Activated naive CD8-positive, alpha-beta T cell treated with anti-CD3 and anti-CD28 coated beads, Interleukin-2, amount 50 U/mL, for 24 hours (primary cell): ENCODE measurements around the gene SCGB1A1.
"Not testable (repeated sequence)": the region's sequence is repeated elsewhere in the genome, so short reads cannot be mapped to it uniquely, and the experiment has no call there.

ENCODE experiments used
- ATAC-seq: fragments of 150-1000 bp; cut with Tn5 transposase; one replicate; pipeline ENCODE4 v1.10.0; 2021
- DNase-seq: peaks from one replicate; pipeline ENCODE4 v3.0.0; 2021
- H3K27ac Mint-ChIP-seq: one replicate; pipeline ENCODE4 v1.8.0; 2021; ENCODE audit warnings: mild to moderate bottlenecking, mixed read lengths
- H3K27me3 Mint-ChIP-seq: one replicate; pipeline ENCODE4 v1.8.0; 2021; ENCODE audit warnings: mixed read lengths
- H3K36me3 Mint-ChIP-seq: one replicate; pipeline ENCODE4 v1.8.0; 2021; ENCODE audit warnings: low read depth, mixed read lengths
- H3K4me1 Mint-ChIP-seq: one replicate; pipeline ENCODE4 v1.8.0; 2021; ENCODE audit warnings: mixed read lengths
- H3K4me3 Mint-ChIP-seq: one replicate; pipeline ENCODE4 v1.8.0; 2021; ENCODE audit warnings: mild to moderate bottlenecking, moderate library complexity, mixed read lengths
- H3K9me3 Mint-ChIP-seq: one replicate; pipeline ENCODE4 v1.8.0; 2021; ENCODE audit warnings: mixed read lengths

SCGB1A1 gene

GRCh38 chr11:62418733-62419132 lies at the start of gene SCGB1A1:
Gene SCGB1A1, plus strand, starts transcription at chr11:62419033. Its CDS starts 63 bp downstream, at chr11:62419096.
- no peaks in the 10 kb centered on the region for H3K9me3 Mint-ChIP-seq
- no peak within 1 kb of the TSS for H3K27ac Mint-ChIP-seq
- ATAC-seq (no peak), DNase-seq (no peak)
- H3K4me3 Mint-ChIP-seq, result no peak within 1 kb of the TSS
- H3K4me1 Mint-ChIP-seq, result no peaks in the 10 kb centered on the region
- peaks cover 6% of the 10 kb centered on the region for H3K27me3 Mint-ChIP-seq
- no peaks in the 10 kb centered on the region for H3K36me3 Mint-ChIP-seq

- Mint-ChIP-seq H3K27me3 (no peaks in the 10 kb centered on the region), H3K36me3 (no peaks in the 10 kb centered on the region), H3K9me3 (no peaks in the 10 kb centered on the region), H3K27ac (peak overlapping the region; percentile 76), H3K4me1 (peaks cover 13% of the 10 kb centered on the region), H3K4me3 (peak overlapping the region; percentile 55)
- DNase-seq (peak; percentile 52), ATAC-seq (peak; percentile 68)
These were observed 47.9 kb upstream of the SCGB1A1 start for GRCh38 chr11:62370743-62371440.

- Mint-ChIP-seq H3K4me1 (peaks cover 13% of the 10 kb centered on the region), H3K36me3 (no peaks in the 10 kb centered on the region), H3K4me3 (no peak overlapping the region), H3K9me3 (no peaks in the 10 kb centered on the region), H3K27ac (no peak overlapping the region), H3K27me3 (no peaks in the 10 kb centered on the region)
- DNase-seq (no peak), ATAC-seq (peak; percentile 36)
These were observed 46.0 kb upstream of the SCGB1A1 start for GRCh38 chr11:62372871-62373270.

- no peaks in the 10 kb centered on the region for H3K9me3 Mint-ChIP-seq
- DNase-seq (no peak), ATAC-seq (no peak)
- no peak overlapping the region for H3K27ac Mint-ChIP-seq
- H3K36me3 Mint-ChIP-seq, result no peaks in the 10 kb centered on the region
- no peak overlapping the region for H3K4me3 Mint-ChIP-seq
- H3K27me3 Mint-ChIP-seq, result peaks cover 1% of the 10 kb centered on the region
- H3K4me1 Mint-ChIP-seq, result peaks cover 13% of the 10 kb centered on the region
These were observed 45.2 kb upstream of the SCGB1A1 start for GRCh38 chr11:62373464-62374119.

GRCh38 chr11:62374801-62375200 lies 44.0 kb upstream of the SCGB1A1 start:
- no peak for DNase-seq
- H3K27ac Mint-ChIP-seq, result no peak overlapping the region
- ATAC-seq, result no peak
- no peak overlapping the region for H3K4me3 Mint-ChIP-seq
- no peaks in the 10 kb centered on the region for H3K9me3 Mint-ChIP-seq
- H3K27me3 Mint-ChIP-seq, result peaks cover 1% of the 10 kb centered on the region
- peaks cover 13% of the 10 kb centered on the region for H3K4me1 Mint-ChIP-seq
- H3K36me3 Mint-ChIP-seq, result no peaks in the 10 kb centered on the region

- H3K4me3 Mint-ChIP-seq, DNase-seq, H3K9me3 Mint-ChIP-seq, H3K27ac Mint-ChIP-seq, H3K4me1 Mint-ChIP-seq, H3K27me3 Mint-ChIP-seq, H3K36me3 Mint-ChIP-seq, ATAC-seq: not testable (repeated sequence)
These were observed 40.3 kb upstream of the SCGB1A1 start for GRCh38 chr11:62378459-62379063.

- DNase-seq, H3K9me3 Mint-ChIP-seq, ATAC-seq, H3K36me3 Mint-ChIP-seq, H3K27ac Mint-ChIP-seq, H3K27me3 Mint-ChIP-seq, H3K4me1 Mint-ChIP-seq, H3K4me3 Mint-ChIP-seq: not testable (repeated sequence)
These were observed 39.2 kb upstream of the SCGB1A1 start for GRCh38 chr11:62379586-62379985.

GRCh38 chr11:62380821-62381245 lies 38.0 kb upstream of the SCGB1A1 start:
- not testable (repeated sequence) for H3K36me3 Mint-ChIP-seq, H3K27ac Mint-ChIP-seq, H3K9me3 Mint-ChIP-seq, H3K4me3 Mint-ChIP-seq, H3K27me3 Mint-ChIP-seq, H3K4me1 Mint-ChIP-seq
- DNase-seq, result peak; percentile 36
- peak; percentile 79 for ATAC-seq

GRCh38 chr11:62383822-62384221 lies 35.0 kb upstream of the SCGB1A1 start:
- H3K4me1 Mint-ChIP-seq, result peaks cover 25% of the 10 kb centered on the region
- no peak overlapping the region for H3K27ac Mint-ChIP-seq
- no peaks in the 10 kb centered on the region for H3K36me3 Mint-ChIP-seq
- ATAC-seq, result no peak
- no peak overlapping the region for H3K4me3 Mint-ChIP-seq
- H3K27me3 Mint-ChIP-seq, result no peaks in the 10 kb centered on the region
- H3K9me3 Mint-ChIP-seq, result no peaks in the 10 kb centered on the region
- DNase-seq, result no peak

- not testable (repeated sequence) for H3K9me3 Mint-ChIP-seq, H3K27ac Mint-ChIP-seq, H3K36me3 Mint-ChIP-seq, ATAC-seq, H3K4me3 Mint-ChIP-seq, DNase-seq, H3K27me3 Mint-ChIP-seq
- H3K4me1 Mint-ChIP-seq, result peaks cover 24% of the 10 kb centered on the region
These were observed 32.8 kb upstream of the SCGB1A1 start for GRCh38 chr11:62386083-62386482.

- H3K27me3 Mint-ChIP-seq, result no peaks in the 10 kb centered on the region
- H3K27ac Mint-ChIP-seq, result no peak overlapping the region
- DNase-seq (no peak), ATAC-seq (no peak)
- no peak overlapping the region for H3K4me3 Mint-ChIP-seq
- H3K4me1 Mint-ChIP-seq, result peaks cover 24% of the 10 kb centered on the region
- H3K9me3 Mint-ChIP-seq, result no peaks in the 10 kb centered on the region
- H3K36me3 Mint-ChIP-seq, result no peaks in the 10 kb centered on the region
These were observed 31.5 kb upstream of the SCGB1A1 start for GRCh38 chr11:62387381-62387780.

- H3K27me3 Mint-ChIP-seq, result no peaks in the 10 kb centered on the region
- no peak overlapping the region for H3K27ac Mint-ChIP-seq
- H3K4me1 Mint-ChIP-seq, result peaks cover 26% of the 10 kb centered on the region
These were observed 29.8 kb upstream of the SCGB1A1 start for GRCh38 chr11:62388999-62389398.

GRCh38 chr11:62390237-62390636 lies 28.6 kb upstream of the SCGB1A1 start:
- no peaks in the 10 kb centered on the region for H3K9me3 Mint-ChIP-seq
- H3K27me3 Mint-ChIP-seq, result no peaks in the 10 kb centered on the region
- no peaks in the 10 kb centered on the region for H3K36me3 Mint-ChIP-seq
- no peak overlapping the region for H3K27ac Mint-ChIP-seq
- ATAC-seq, result no peak
- DNase-seq, result no peak
- peaks cover 25% of the 10 kb centered on the region for H3K4me1 Mint-ChIP-seq
- no peak overlapping the region for H3K4me3 Mint-ChIP-seq

More at GRCh38 chr11:62388999-62389398, 29.8 kb upstream of the SCGB1A1 start:
- ATAC-seq, result no peak
- no peak for DNase-seq
- H3K36me3 Mint-ChIP-seq, result no peaks in the 10 kb centered on the region
- no peak overlapping the region for H3K4me3 Mint-ChIP-seq
- no peaks in the 10 kb centered on the region for H3K9me3 Mint-ChIP-seq

- Mint-ChIP-seq H3K36me3 (no peaks in the 10 kb centered on the region), H3K27me3 (no peaks in the 10 kb centered on the region), H3K4me3 (no peak overlapping the region), H3K4me1 (peaks cover 20% of the 10 kb centered on the region), H3K9me3 (no peaks in the 10 kb centered on the region), H3K27ac (no peak overlapping the region)
- no peak for DNase-seq
- no peak for ATAC-seq
These were observed 28.1 kb upstream of the SCGB1A1 start for GRCh38 chr11:62390722-62391121.
